K562 (cell line): ENCODE data around the gene ARHGAP22. TPM values are rescaled to one million over a fixed set of nuclear protein-coding genes. Genes with fewer than 3 reads are reported as not detected.
A peak's percentile ranks its signal among the peaks of the same experiment; 100 is the strongest.

Experiments
- ARNT ChIP-seq, 2 experiments: fragments of 450-650 bp; IDR thresholded peaks; 2 replicates each; pipeline ENCODE4 v1.6.1; 2016; ENCODE audit warnings: mild to moderate bottlenecking in 1 of 2
- ATF1 ChIP-seq, 2 experiments: fragments of 450-650 bp in 1 of 2; IDR thresholded peaks; 2 replicates each; pipeline ENCODE4 v1.6.1; 2016; ENCODE audit warnings: missing compliant biosample characterization in 1 of 2, missing genetic modification characterization in 1 of 2
- ATF7 ChIP-seq: fragments of 450-650 bp; IDR thresholded peaks from 2 replicates; pipeline ENCODE4 v1.7.1; 2014; ENCODE audit warnings: mild to moderate bottlenecking, moderate library complexity
- BDP1 ChIP-seq: IDR thresholded peaks from 3 replicates; pipeline ENCODE4 v1.6.1; 2011; ENCODE audit not compliant: insufficient read length, insufficient read depth
- BRF1 ChIP-seq: IDR thresholded peaks from 3 replicates; pipeline ENCODE4 v1.6.1; 2011; ENCODE audit warnings: borderline replicate concordance, mild to moderate bottlenecking; ENCODE audit not compliant: insufficient read length; ENCODE audit errors: extremely low read depth
- DIDO1 ChIP-seq: fragments of 450-650 bp; IDR thresholded peaks from 2 replicates; pipeline ENCODE4 v1.6.1; 2016; ENCODE audit warnings: low read depth, missing biosample characterization, missing genetic modification characterization
- DPF2 ChIP-seq: fragments of 450-650 bp; IDR thresholded peaks from 2 replicates; pipeline ENCODE4 v1.6.1; 2016
- ESRRA ChIP-seq: fragments of 450-650 bp; IDR thresholded peaks from 2 replicates; pipeline ENCODE4 v1.6.1; 2014; ENCODE audit warnings: low read depth, mild to moderate bottlenecking, moderate library complexity, borderline replicate concordance
- EWSR1 ChIP-seq: fragments of 450-650 bp; IDR thresholded peaks from 2 replicates; pipeline ENCODE4 v1.6.1; 2018; ENCODE audit warnings: borderline replicate concordance, mild to moderate bottlenecking, low read depth, moderate library complexity; ENCODE audit not compliant: partially characterized antibody
- HDAC6 ChIP-seq: IDR thresholded peaks from 2 replicates; pipeline ENCODE4 v1.6.1; 2012; ENCODE audit warnings: low read depth, mild to moderate bottlenecking, control low read depth, inconsistent platforms, low read length, moderate library complexity
- KLF16 ChIP-seq: IDR thresholded peaks from 2 replicates; pipeline ENCODE4 v1.6.1; 2016; ENCODE audit warnings: antibody characterized with exemption
- LCOR ChIP-seq: sonication (generic); formaldehyde crosslinking; IDR thresholded peaks from 2 replicates; pipeline ENCODE4 v1.8.0; 2022; ENCODE audit warnings: mild to moderate bottlenecking, missing genetic modification reagents
- MCM7 ChIP-seq, 2 experiments: fragments of 450-650 bp; IDR thresholded peaks; 2 replicates each; pipeline ENCODE4 v1.6.1; 2016 to 2018
- MEF2A ChIP-seq: IDR thresholded peaks from 2 replicates; pipeline ENCODE4 v1.6.1; 2011; ENCODE audit warnings: low read depth, mild to moderate bottlenecking, low read length, moderate library complexity; ENCODE audit not compliant: control insufficient read depth
- NCOA6 ChIP-seq: fragments of 450-650 bp; IDR thresholded peaks from 2 replicates; pipeline ENCODE4 v1.6.1; 2017; ENCODE audit warnings: mild to moderate bottlenecking
- NFATC3 ChIP-seq: fragments of 450-650 bp; IDR thresholded peaks from 2 replicates; pipeline ENCODE4 v1.6.1; 2017; ENCODE audit warnings: mild to moderate bottlenecking
- NR1H2 ChIP-seq: sonication (generic); formaldehyde crosslinking; IDR thresholded peaks from 2 replicates; pipeline ENCODE4 v1.4.0; 2020; ENCODE audit warnings: mild to moderate bottlenecking, missing genetic modification reagents
- NR2C2 ChIP-seq, 2 experiments: fragments of 200-800 bp in 1 of 2; sonication (Bioruptor generic) in 1 of 2; sonication (generic) in 1 of 2; formaldehyde crosslinking in 1 of 2; IDR thresholded peaks; 2 replicates each; pipeline versions ENCODE4 v1.6.1 to v1.8.0; 2016 to 2022; ENCODE audit warnings: mild to moderate bottlenecking in 1 of 2, missing compliant biosample characterization in 1 of 2, missing genetic modification characterization in 1 of 2, missing genetic modification reagents in 1 of 2
- SMAD3 ChIP-seq: fragments of 450-650 bp; formaldehyde crosslinking; conservative IDR thresholded peaks from 2 replicates; pipeline ENCODE4 v1.4.0; 2020; ENCODE audit warnings: mild to moderate bottlenecking
- SNIP1 ChIP-seq: fragments of 450-650 bp; IDR thresholded peaks from 2 replicates; pipeline ENCODE4 v1.7.1; 2017; ENCODE audit warnings: low read depth, mild to moderate bottlenecking
- SRF ChIP-seq, 2 experiments: fragments of 250-450, 450-650 bp in 1 of 2; sonication (Bioruptor Pico) in 1 of 2; sonication (generic) in 1 of 2; formaldehyde crosslinking; IDR thresholded peaks; 2 replicates each; pipeline versions ENCODE4 v1.5.0 to v1.5.1; 2020 to 2022; ENCODE audit warnings: mild to moderate bottlenecking in 1 of 2, missing genetic modification reagents in 1 of 2
- TBP ChIP-seq: optimal IDR thresholded peaks from 2 replicates; pipeline ENCODE3; 2011; ENCODE audit warnings: low read depth, low read length, improper control_type of control experiment
- ZNF239 ChIP-seq: fragments of 250-450 bp; sonication (Bioruptor Pico); IDR thresholded peaks from 2 replicates; pipeline ENCODE4 v1.4.0; 2020; ENCODE audit warnings: mild to moderate bottlenecking
- polyA plus RNA-seq, 8 experiments: library from polyadenylated mRNA; depleted of rRNA in 4 of 8; stranded (reverse) in 5 of 8; unstranded in 3 of 8; fragments of >200 nt; fragmentation: Nextera tagmentation in 2 of 8; fragmentation: Illumina TruSeq in 1 of 8; extraction: Ambion mirVana in 2 of 8; extraction: Trizol in 1 of 8; gene quantifications; 2 replicates each; pipeline versions ENCODE4 v1.2.1 to v1.2.3, GENCODE V29; 2011 to 2014; ENCODE audit warnings: inconsistent platforms in 1 of 8, missing spikeins in 1 of 8
- total RNA-seq, 7 experiments: library from RNA; depleted of rRNA in 6 of 7; stranded (reverse); fragments of >200 nt in 6 of 7; fragmentation: Illumina TruSeq in 2 of 7; extraction: Trizol in 2 of 7; gene quantifications; 2 replicates each; pipeline versions ENCODE4 v1.2.1 to v1.2.3, GENCODE V29; 2011 to 2021; ENCODE audit warnings: low replicate concordance in 1 of 7
- TF ChIP-seq, protein P1 (sequence below): fragments of 450-650 bp; formaldehyde crosslinking; IDR thresholded peaks from 2 replicates; pipeline ENCODE4 v1.4.0; 2022; ENCODE audit warnings: missing genetic modification characterization
- TF ChIP-seq, protein P2 (sequence below): sonication (generic); formaldehyde crosslinking; IDR thresholded peaks from 2 replicates; pipeline ENCODE4 v1.8.1; 2023; ENCODE audit warnings: mild to moderate bottlenecking, missing genetic modification reagents
- TF ChIP-seq, protein P3 (sequence below): IDR thresholded peaks from 3 replicates; pipeline ENCODE4 v1.6.1; 2011; ENCODE audit warnings: borderline replicate concordance, mild to moderate bottlenecking; ENCODE audit not compliant: insufficient read length, insufficient read depth

The ARHGAP22 gene
- total and polyA plus RNA-seq, 9 of the 15 experiments (the other 6 are each of a cell fraction or from before 2014, with no cell fraction given), result 1.3 to 28.1 (median 12.7) TPM

GRCh38 chr10:48470115-48470892 lies 134.6 kb downstream of the ARHGAP22 start (continued):
- TF ChIP-seq ZNF239 (CRISPR knock-in tag) (peak; percentile 75), NR1H2 (CRISPR knock-in tag) (no peak), ARNT (IDR thresholded peaks at IDR 0.05) (peak; percentile 88 to 95), MEF2A (peak; percentile 71), EWSR1 (no peak), BDP1 (no peak), DIDO1 (peak; percentile 20; the same call in 1 of the 2 replicates), ATF1 (CRISPR knock-in tag; IDR thresholded peaks at IDR 0.05) (no peak), ATF1 (tag; IDR thresholded peaks at IDR 0.05) (peak; percentile 66; the same call in 1 of the 2 replicates), BRF1 (no peak), MCM7 (IDR thresholded peaks at IDR 0.05) (no peak), HDAC6 (no peak), LCOR (CRISPR knock-in tag) (peak; percentile 85), NFATC3 (no peak), NCOA6 (no peak; the same call in 1 of the 2 replicates), SMAD3 (CRISPR knock-in tag) (peak; percentile 92), SRF (CRISPR knock-in tag; IDR thresholded peaks at IDR 0.05) (no peak), TBP (peak; percentile 78), SNIP1 (no peak), NR2C2 (CRISPR knock-in tag; IDR thresholded peaks at IDR 0.05) (peak; percentile 86; the same call in 1 of the 2 replicates), NR2C2 (tag; IDR thresholded peaks at IDR 0.05) (peak; percentile 95), KLF16 (peak; percentile 95), DPF2 (peak; percentile 98), ATF7 (peak; percentile 65; the same call in 1 of the 2 replicates), ESRRA (peak; percentile 78)
- TF ChIP-seq, protein P1, sequence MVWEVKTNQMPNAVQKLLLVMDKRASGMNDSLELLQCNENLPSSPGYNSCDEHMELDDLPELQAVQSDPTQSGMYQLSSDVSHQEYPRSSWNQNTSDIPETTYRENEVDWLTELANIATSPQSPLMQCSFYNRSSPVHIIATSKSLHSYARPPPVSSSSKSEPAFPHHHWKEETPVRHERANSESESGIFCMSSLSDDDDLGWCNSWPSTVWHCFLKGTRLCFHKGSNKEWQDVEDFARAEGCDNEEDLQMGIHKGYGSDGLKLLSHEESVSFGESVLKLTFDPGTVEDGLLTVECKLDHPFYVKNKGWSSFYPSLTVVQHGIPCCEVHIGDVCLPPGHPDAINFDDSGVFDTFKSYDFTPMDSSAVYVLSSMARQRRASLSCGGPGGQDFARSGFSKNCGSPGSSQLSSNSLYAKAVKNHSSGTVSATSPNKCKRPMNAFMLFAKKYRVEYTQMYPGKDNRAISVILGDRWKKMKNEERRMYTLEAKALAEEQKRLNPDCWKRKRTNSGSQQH (CRISPR knock-in tag), result 0 out of 2 replicates have a peak, but pooled peaks have one; percentile 16
- TF ChIP-seq, protein P2, sequence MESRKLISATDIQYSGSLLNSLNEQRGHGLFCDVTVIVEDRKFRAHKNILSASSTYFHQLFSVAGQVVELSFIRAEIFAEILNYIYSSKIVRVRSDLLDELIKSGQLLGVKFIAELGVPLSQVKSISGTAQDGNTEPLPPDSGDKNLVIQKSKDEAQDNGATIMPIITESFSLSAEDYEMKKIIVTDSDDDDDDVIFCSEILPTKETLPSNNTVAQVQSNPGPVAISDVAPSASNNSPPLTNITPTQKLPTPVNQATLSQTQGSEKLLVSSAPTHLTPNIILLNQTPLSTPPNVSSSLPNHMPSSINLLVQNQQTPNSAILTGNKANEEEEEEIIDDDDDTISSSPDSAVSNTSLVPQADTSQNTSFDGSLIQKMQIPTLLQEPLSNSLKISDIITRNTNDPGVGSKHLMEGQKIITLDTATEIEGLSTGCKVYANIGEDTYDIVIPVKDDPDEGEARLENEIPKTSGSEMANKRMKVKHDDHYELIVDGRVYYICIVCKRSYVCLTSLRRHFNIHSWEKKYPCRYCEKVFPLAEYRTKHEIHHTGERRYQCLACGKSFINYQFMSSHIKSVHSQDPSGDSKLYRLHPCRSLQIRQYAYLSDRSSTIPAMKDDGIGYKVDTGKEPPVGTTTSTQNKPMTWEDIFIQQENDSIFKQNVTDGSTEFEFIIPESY (CRISPR knock-in tag), result peak; percentile 59
- TF ChIP-seq, protein P3, sequence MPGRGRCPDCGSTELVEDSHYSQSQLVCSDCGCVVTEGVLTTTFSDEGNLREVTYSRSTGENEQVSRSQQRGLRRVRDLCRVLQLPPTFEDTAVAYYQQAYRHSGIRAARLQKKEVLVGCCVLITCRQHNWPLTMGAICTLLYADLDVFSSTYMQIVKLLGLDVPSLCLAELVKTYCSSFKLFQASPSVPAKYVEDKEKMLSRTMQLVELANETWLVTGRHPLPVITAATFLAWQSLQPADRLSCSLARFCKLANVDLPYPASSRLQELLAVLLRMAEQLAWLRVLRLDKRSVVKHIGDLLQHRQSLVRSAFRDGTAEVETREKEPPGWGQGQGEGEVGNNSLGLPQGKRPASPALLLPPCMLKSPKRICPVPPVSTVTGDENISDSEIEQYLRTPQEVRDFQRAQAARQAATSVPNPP, result no peak
